K562 (cell line): Measurements from ENCODE around the gene IDS. TPM values are rescaled to one million over a fixed set of nuclear protein-coding genes. Genes with fewer than 3 reads are reported as not detected.

Experiments
- ATAC-seq: fragments of 200-7000 bp; cut with Tn5 transposase; 3 replicates; pipeline ENCODE4 v1.9.1; 2020; ENCODE audit warnings: moderate library complexity
- BruUV-seq: library from RNA; stranded (reverse); fragments of 400-500 nt; replicated peaks from 2 replicates; lab custom pipeline; 2021; lab: Mats Ljungman, UMichigan
- CTCF ChIA-PET: fragments of 300-600 bp; formaldehyde crosslinking; extraction: SDS; loops from one replicate; lab custom pipeline; 2021; ENCODE audit warnings: low intra/inter-chr PET ratio; lab: Yijun Ruan, JAX
- POLR2A ChIA-PET: fragments of 300-600, 350-650 bp; sonication (Branson Sonifier 250); formaldehyde crosslinking; extraction: SDS; loops from one replicate; lab custom pipeline; 2021; ENCODE audit warnings: antibody characterized with exemption, inconsistent platforms; lab: Yijun Ruan, JAX
- DNase-seq, 4 experiments: peaks; one replicate each; pipeline versions ENCODE4 v3.0.0 to v3.0.0-alpha.2; 2011 to 2018; ENCODE audit warnings: low spot score in 3 of 4, mixed read lengths in 3 of 4; ENCODE audit errors: extremely low read depth in 1 of 4
- FAIRE-seq: peaks from 2 replicates; lab custom pipeline; 2011; peaks lifted over from hg19 to GRCh38; lab: Jason Lieb, UNC
- H2AFZ ChIP-seq: 2 replicates; pipeline ENCODE4 v1.6.0; 2011; ENCODE audit warnings: low read depth, low read length, control low read depth, inconsistent platforms
- H3K27ac ChIP-seq: fragments of 200-600 bp; 3 replicates; pipeline ENCODE4 v1.8.0; 2011; ENCODE audit warnings: low read depth, mild to moderate bottlenecking, control low read depth, inconsistent platforms, low read length, moderate library complexity, mixed read lengths; ENCODE audit errors: extremely low read depth
- H3K27me3 ChIP-seq, 2 experiments: fragments of 300-600 bp in 1 of 2; 2 replicates in 1 of 2; 3 replicates in 1 of 2; pipeline versions ENCODE4 v1.6.0 to v1.8.0; 2011; ENCODE audit warnings: inconsistent platforms in 2 of 2, low read length in 2 of 2, mild to moderate bottlenecking in 1 of 2, mixed read lengths in 1 of 2, moderate library complexity in 1 of 2; ENCODE audit not compliant: control insufficient read depth in 2 of 2, insufficient read depth in 2 of 2
- H3K36me3 ChIP-seq: fragments of 300-600 bp; 3 replicates; pipeline ENCODE4 v1.8.0; 2011; ENCODE audit warnings: mild to moderate bottlenecking, low read length, inconsistent platforms; ENCODE audit not compliant: control insufficient read depth, insufficient read depth
- H3K4me1 ChIP-seq, 2 experiments: fragments of 200-600 bp in 1 of 2; replicated peaks in 1 of 2; 2 replicates in 1 of 2; 3 replicates in 1 of 2; pipeline versions ENCODE4 v1.5.1 to v1.8.0; 2011; ENCODE audit warnings: inconsistent platforms in 2 of 2, low read length in 2 of 2, mild to moderate bottlenecking in 1 of 2, mixed read lengths in 1 of 2, moderate library complexity in 1 of 2; ENCODE audit not compliant: control insufficient read depth in 2 of 2, insufficient read depth in 2 of 2
- H3K4me2 ChIP-seq: 2 replicates; pipeline ENCODE4 v1.6.1; 2011; ENCODE audit warnings: low read length, control low read depth, inconsistent platforms, mixed read lengths; ENCODE audit not compliant: insufficient read depth
- H3K4me3 ChIP-seq: fragments of 200-600 bp; sonication (generic), shearing (Covaris generic); 2 replicates; pipeline ENCODE4 v1.5.1; 2016; ENCODE audit warnings: control low read depth, inconsistent platforms
- H3K79me2 ChIP-seq: fragments of 200-600 bp; 3 replicates; pipeline ENCODE4 v1.8.0; 2011; ENCODE audit warnings: low read length, inconsistent platforms; ENCODE audit not compliant: control insufficient read depth, insufficient read depth
- H3K9ac ChIP-seq, 2 experiments: 2 replicates each; pipeline versions ENCODE4 v1.6.0 to v1.6.1; 2011; ENCODE audit warnings: low read depth in 2 of 2, low read length in 2 of 2, control low read depth in 1 of 2, inconsistent platforms in 1 of 2, mild to moderate bottlenecking in 1 of 2, mixed read lengths in 1 of 2; ENCODE audit not compliant: insufficient read depth in 1 of 2
- H3K9me1 ChIP-seq: one replicate; pipeline ENCODE4 v1.6.0; 2011; ENCODE audit warnings: inconsistent platforms, mild to moderate bottlenecking, low read length, moderate library complexity; ENCODE audit not compliant: control insufficient read depth, insufficient read depth
- H3K9me3 ChIP-seq: replicated peaks from 2 replicates; pipeline ENCODE4 v1.5.1; 2011; ENCODE audit warnings: low read depth, low read length, inconsistent platforms; ENCODE audit not compliant: control insufficient read depth, insufficient read depth
- H4K20me1 ChIP-seq: replicated peaks from 2 replicates; pipeline ENCODE4 v1.6.1; 2011; ENCODE audit warnings: low read length, inconsistent platforms, mixed read lengths; ENCODE audit not compliant: control insufficient read depth, insufficient read depth
- ETS2 ChIP-seq: IDR thresholded peaks from 2 replicates; pipeline ENCODE4 v1.6.1; 2016; ENCODE audit warnings: borderline replicate concordance, missing genetic modification characterization, mild to moderate bottlenecking, moderate library complexity, missing compliant biosample characterization; ENCODE audit not compliant: poor library complexity, severe bottlenecking
- KDM1A ChIP-seq, 2 experiments: fragments of 450-650 bp; IDR thresholded peaks; 2 replicates each; pipeline ENCODE4 v1.6.1; 2016; ENCODE audit warnings: mild to moderate bottlenecking in 2 of 2
- RAD21 ChIP-seq, 2 experiments: fragments of 250-450 bp in 1 of 2; fragments of 450-650 bp in 1 of 2; sonication (Bioruptor Pico) in 1 of 2; formaldehyde crosslinking in 1 of 2; IDR thresholded peaks in 1 of 2; conservative IDR thresholded peaks in 1 of 2; 2 replicates each; pipeline versions ENCODE4 v1.4.0 to v1.8.0; 2020 to 2022; ENCODE audit warnings: mild to moderate bottlenecking in 2 of 2, moderate library complexity in 1 of 2
- SMC3 ChIP-seq: conservative IDR thresholded peaks from 2 replicates; pipeline ENCODE4 v1.6.1; 2011; ENCODE audit warnings: low read depth, low read length, improper control_type of control experiment; ENCODE audit not compliant: insufficient read depth
- SPI1 ChIP-seq: IDR thresholded peaks from 2 replicates; pipeline ENCODE4 v1.6.1; 2011; ENCODE audit warnings: low read depth, low read length, control low read depth, borderline replicate concordance
- TFAM ChIP-seq: fragments of 250-450 bp; sonication (Bioruptor Pico); conservative IDR thresholded peaks from 2 replicates; pipeline ENCODE4 v1.5.0; 2021; ENCODE audit warnings: mild to moderate bottlenecking, moderate library complexity
- WGBS: fragments of 100-300 bp; shearing (Covaris generic); methylation state at CpG from one replicate; pipeline ENCODE4 v1.1.6; 2016; ENCODE audit warnings: low coverage, mixed read lengths; ENCODE audit not compliant: insufficient coverage; ENCODE audit errors: missing lambda C conversion rate; 5-methylcytosine and 5-hydroxymethylcytosine counted together
- in situ Hi-C: fragments of 300-500 bp; cut with MboI; formaldehyde crosslinking; loops from 4 replicates; pipeline ENCODE4 v1.15.0; 2018; ENCODE audit warnings: inconsistent platforms, mixed read lengths
- intact Hi-C: fragments of 100-400 bp; cut with micrococcal nuclease; formaldehyde crosslinking; loops from 2 replicates; pipeline ENCODE4 v1.14.2; 2022
- polyA plus RNA-seq, 8 experiments: library from polyadenylated mRNA; depleted of rRNA in 4 of 8; stranded (reverse) in 5 of 8; unstranded in 3 of 8; fragments of >200 nt; fragmentation: Nextera tagmentation in 2 of 8; fragmentation: Illumina TruSeq in 1 of 8; extraction: Ambion mirVana in 2 of 8; extraction: Trizol in 1 of 8; gene quantifications; 2 replicates each; pipeline versions ENCODE4 v1.2.1 to v1.2.3, GENCODE V29; 2011 to 2014; ENCODE audit warnings: inconsistent platforms in 1 of 8, missing spikeins in 1 of 8
- total RNA-seq, 7 experiments: library from RNA; depleted of rRNA in 6 of 7; stranded (reverse); fragments of >200 nt in 6 of 7; fragmentation: Illumina TruSeq in 2 of 7; extraction: Trizol in 2 of 7; gene quantifications; 2 replicates each; pipeline versions ENCODE4 v1.2.1 to v1.2.3, GENCODE V29; 2011 to 2021; ENCODE audit warnings: low replicate concordance in 1 of 7
- TF ChIP-seq, protein P1 (sequence below), 3 experiments: IDR thresholded peaks in 2 of 3; conservative IDR thresholded peaks in 1 of 3; 2 replicates each; pipeline ENCODE4 v1.5.1; 2011 to 2012; ENCODE audit warnings: low read length in 3 of 3, mild to moderate bottlenecking in 3 of 3, control low read depth in 2 of 3, improper control_type of control experiment in 1 of 3, inconsistent platforms in 1 of 3, low read depth in 1 of 3, mixed read lengths in 1 of 3, moderate library complexity in 1 of 3; ENCODE audit not compliant: insufficient read depth in 2 of 3
- TF ChIP-seq, protein P2 (sequence below), 2 experiments: fragments of 450-650 bp; formaldehyde crosslinking in 1 of 2; IDR thresholded peaks; 2 replicates each; pipeline versions ENCODE4 v1.4.0 to v1.6.1; 2014 to 2020; ENCODE audit warnings: mild to moderate bottlenecking in 2 of 2, borderline replicate concordance in 1 of 2, low read depth in 1 of 2

Gene IDS
- total and polyA plus RNA-seq, 9 of the 15 experiments (the other 6 are each of a cell fraction or from before 2014, with no cell fraction given), result 2.0 to 18.6 (median 8.6) TPM

DNA sequence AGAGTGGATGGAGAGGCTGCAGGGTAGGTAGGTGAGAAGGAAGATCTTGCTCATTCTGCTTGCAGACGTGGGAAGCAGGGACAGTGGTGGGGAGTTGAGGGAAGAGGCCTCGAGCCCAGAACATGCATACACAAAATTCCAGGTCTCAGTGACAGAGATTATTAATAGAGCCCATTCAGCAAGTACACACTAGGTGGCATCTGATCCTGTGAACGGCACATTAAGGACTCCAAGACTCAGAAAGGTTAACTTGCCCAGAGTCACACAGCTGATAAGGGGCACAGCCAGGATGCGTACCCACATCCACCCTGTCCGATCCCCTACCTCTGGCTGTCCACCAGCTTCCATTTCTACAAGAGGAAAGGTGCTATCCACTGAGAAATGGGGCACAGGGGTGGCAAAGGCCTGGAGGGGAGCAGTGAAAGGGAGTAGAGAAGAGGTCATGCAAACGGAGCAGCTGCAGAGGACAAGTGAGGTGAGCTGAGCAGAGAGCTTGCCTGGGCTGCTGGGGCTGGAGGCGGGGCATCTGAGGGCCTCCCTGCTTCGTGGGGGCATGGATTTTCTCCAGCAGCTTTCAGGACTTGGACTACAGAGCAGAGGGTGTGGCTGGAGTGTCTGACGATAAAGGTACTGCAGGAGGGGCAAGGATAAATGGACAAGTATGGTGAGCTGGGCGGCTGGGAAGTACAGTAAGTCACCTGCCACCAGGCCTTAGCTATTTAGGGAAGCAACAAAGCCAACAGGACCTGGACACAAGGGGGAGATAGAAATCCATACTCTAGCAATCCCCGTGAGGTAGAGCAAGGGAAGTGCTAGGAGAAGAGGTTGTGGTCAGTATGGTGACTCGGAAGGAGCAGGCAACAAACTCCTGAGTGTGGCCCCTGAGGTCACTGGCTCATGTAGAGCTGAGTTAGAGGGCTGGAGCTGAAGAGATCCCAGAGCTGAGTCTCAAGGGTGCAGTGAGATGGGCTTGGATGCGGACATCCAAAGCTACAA is 11.2 kb downstream of the IDS start:
- H3K9me3 ChIP-seq, result no peaks in the 10 kb centered on the region
- no peaks in the 10 kb centered on the region for H3K27me3 ChIP-seq
- ChIA-PET CTCF (interaction anchor here (0.6 kb wide), 1 partner anchor 388 kb away, joined by 3 read pairs; no protein-coding TSS in a partner anchor), POLR2A (no interaction called here)
- no TSS peak for BruUV-seq
- H3K9me1 ChIP-seq, result no peaks in the 10 kb centered on the region
- H3K36me3 ChIP-seq, result peaks cover 11% of the 10 kb centered on the region; the same call in 2 of the 3 replicates
- TF ChIP-seq ETS2 (no peak), SMC3 (0 out of 2 replicates have a peak, but pooled peaks have one; percentile 5), SPI1 (0 out of 2 replicates have a peak, but pooled peaks have one; percentile 15), KDM1A (IDR thresholded peaks at IDR 0.05) (no peak), TFAM (CRISPR knock-in tag) (no peak), RAD21 (CRISPR knock-in tag; conservative IDR thresholded peaks at IDR 0.05 in 1 of 2, IDR thresholded peaks at IDR 0.05 in 1 of 2) (peak in 1 of 2 experiments; percentile 52; a peak in 2 of 4 replicates)
- TF ChIP-seq, protein P1, sequence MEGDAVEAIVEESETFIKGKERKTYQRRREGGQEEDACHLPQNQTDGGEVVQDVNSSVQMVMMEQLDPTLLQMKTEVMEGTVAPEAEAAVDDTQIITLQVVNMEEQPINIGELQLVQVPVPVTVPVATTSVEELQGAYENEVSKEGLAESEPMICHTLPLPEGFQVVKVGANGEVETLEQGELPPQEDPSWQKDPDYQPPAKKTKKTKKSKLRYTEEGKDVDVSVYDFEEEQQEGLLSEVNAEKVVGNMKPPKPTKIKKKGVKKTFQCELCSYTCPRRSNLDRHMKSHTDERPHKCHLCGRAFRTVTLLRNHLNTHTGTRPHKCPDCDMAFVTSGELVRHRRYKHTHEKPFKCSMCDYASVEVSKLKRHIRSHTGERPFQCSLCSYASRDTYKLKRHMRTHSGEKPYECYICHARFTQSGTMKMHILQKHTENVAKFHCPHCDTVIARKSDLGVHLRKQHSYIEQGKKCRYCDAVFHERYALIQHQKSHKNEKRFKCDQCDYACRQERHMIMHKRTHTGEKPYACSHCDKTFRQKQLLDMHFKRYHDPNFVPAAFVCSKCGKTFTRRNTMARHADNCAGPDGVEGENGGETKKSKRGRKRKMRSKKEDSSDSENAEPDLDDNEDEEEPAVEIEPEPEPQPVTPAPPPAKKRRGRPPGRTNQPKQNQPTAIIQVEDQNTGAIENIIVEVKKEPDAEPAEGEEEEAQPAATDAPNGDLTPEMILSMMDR (IDR thresholded peaks at IDR 0.05 in 2 of 3, conservative IDR thresholded peaks at IDR 0.05 in 1 of 3; ENCODE audit: insufficient read depth in 2 of 3, low read depth in 1 of 3, low read length in 3 of 3), result peak; percentile 31 to 63 (median 61); a peak in 4 of 6 replicates
- TF ChIP-seq, protein P2, sequence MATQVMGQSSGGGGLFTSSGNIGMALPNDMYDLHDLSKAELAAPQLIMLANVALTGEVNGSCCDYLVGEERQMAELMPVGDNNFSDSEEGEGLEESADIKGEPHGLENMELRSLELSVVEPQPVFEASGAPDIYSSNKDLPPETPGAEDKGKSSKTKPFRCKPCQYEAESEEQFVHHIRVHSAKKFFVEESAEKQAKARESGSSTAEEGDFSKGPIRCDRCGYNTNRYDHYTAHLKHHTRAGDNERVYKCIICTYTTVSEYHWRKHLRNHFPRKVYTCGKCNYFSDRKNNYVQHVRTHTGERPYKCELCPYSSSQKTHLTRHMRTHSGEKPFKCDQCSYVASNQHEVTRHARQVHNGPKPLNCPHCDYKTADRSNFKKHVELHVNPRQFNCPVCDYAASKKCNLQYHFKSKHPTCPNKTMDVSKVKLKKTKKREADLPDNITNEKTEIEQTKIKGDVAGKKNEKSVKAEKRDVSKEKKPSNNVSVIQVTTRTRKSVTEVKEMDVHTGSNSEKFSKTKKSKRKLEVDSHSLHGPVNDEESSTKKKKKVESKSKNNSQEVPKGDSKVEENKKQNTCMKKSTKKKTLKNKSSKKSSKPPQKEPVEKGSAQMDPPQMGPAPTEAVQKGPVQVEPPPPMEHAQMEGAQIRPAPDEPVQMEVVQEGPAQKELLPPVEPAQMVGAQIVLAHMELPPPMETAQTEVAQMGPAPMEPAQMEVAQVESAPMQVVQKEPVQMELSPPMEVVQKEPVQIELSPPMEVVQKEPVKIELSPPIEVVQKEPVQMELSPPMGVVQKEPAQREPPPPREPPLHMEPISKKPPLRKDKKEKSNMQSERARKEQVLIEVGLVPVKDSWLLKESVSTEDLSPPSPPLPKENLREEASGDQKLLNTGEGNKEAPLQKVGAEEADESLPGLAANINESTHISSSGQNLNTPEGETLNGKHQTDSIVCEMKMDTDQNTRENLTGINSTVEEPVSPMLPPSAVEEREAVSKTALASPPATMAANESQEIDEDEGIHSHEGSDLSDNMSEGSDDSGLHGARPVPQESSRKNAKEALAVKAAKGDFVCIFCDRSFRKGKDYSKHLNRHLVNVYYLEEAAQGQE (IDR thresholded peaks at IDR 0.05; ENCODE audit: borderline replicate concordance), result 0 out of 2 replicates have a peak, but pooled peaks have one; percentile 18
- TF ChIP-seq, protein P2 (CRISPR knock-in tag; IDR thresholded peaks at IDR 0.05; ENCODE audit: low read depth), result no peak
- TF ChIP-seq, all 486 proteins: peak for 5
- Histone ChIP-seq H2AFZ (peak overlapping the region; percentile 40; the same call in 1 of the 2 replicates), H3K27ac (no peak overlapping the region), H3K4me3 (no peak overlapping the region), H3K9ac (no peak overlapping the region), H3K79me2 (no peaks in the 10 kb centered on the region), H3K4me2 (no peak overlapping the region), H3K4me1 (no peaks in the 10 kb centered on the region; a peak in 2 of 5 replicates), H4K20me1 (no peaks in the 10 kb centered on the region; the same call in 1 of the 2 replicates)
- in situ Hi-C loops (no loop called here), intact Hi-C loops (no loop called here)
- 42% methylated on average over 8 of the region's 13 CpGs for WGBS
- DNase-seq (peak; percentile 11 to 41 (median 27)), ATAC-seq (peak; percentile 86), FAIRE-seq (no peak)
